HepG2 (cell line): ENCODE data around the gene PPFIA3. TPM values are rescaled to one million over a fixed set of nuclear protein-coding genes. Genes with fewer than 3 reads are reported as not detected.

ENCODE experiments used
- ATF5 ChIP-seq: sonication (generic); formaldehyde crosslinking; IDR thresholded peaks from 2 replicates; pipeline ENCODE4 v1.4.0; 2020; ENCODE audit warnings: mild to moderate bottlenecking, low read depth, missing genetic modification reagents
- CBFB ChIP-seq: sonication (generic); formaldehyde crosslinking; IDR thresholded peaks from 2 replicates; pipeline ENCODE4 v1.4.0; 2020; ENCODE audit warnings: missing genetic modification reagents
- FOXK1 ChIP-seq: sonication (generic); formaldehyde crosslinking; IDR thresholded peaks from 2 replicates; pipeline ENCODE4 v1.4.0; 2020; ENCODE audit warnings: low read depth, missing genetic modification reagents, borderline replicate concordance
- HNRNPK ChIP-seq: fragments of 200-400 bp; formaldehyde crosslinking; IDR thresholded peaks from 2 replicates; pipeline ENCODE4 v1.6.1; 2018; ENCODE audit warnings: low read length, low read depth, moderate library complexity, mild to moderate bottlenecking; ENCODE audit not compliant: poor library complexity, severe bottlenecking
- KDM2A ChIP-seq: sonication (generic); formaldehyde crosslinking; IDR thresholded peaks from 2 replicates; pipeline ENCODE4 v1.4.0; 2020; ENCODE audit warnings: low read depth, missing genetic modification reagents, borderline replicate concordance
- KIAA2018 ChIP-seq: sonication (generic); formaldehyde crosslinking; IDR thresholded peaks from 2 replicates; pipeline ENCODE4 v1.5.0; 2020; ENCODE audit warnings: mild to moderate bottlenecking, missing genetic modification reagents, borderline replicate concordance
- NBN ChIP-seq: fragments of 450-650 bp; conservative IDR thresholded peaks from 2 replicates; pipeline ENCODE4 v1.6.1; 2017
- NFATC3 ChIP-seq: sonication (generic); formaldehyde crosslinking; IDR thresholded peaks from 2 replicates; pipeline ENCODE4 v1.5.1; 2020; ENCODE audit warnings: mild to moderate bottlenecking, missing genetic modification reagents
- PBX2 ChIP-seq: IDR thresholded peaks from 2 replicates; pipeline ENCODE4 v1.6.1; 2016; ENCODE audit warnings: control low read depth
- SRY ChIP-seq: sonication (generic); formaldehyde crosslinking; IDR thresholded peaks from 2 replicates; pipeline ENCODE4 v1.8.0; 2022; ENCODE audit warnings: mild to moderate bottlenecking, missing genetic modification reagents
- STAT5B ChIP-seq: sonication (generic); formaldehyde crosslinking; IDR thresholded peaks from 2 replicates; pipeline ENCODE4 v1.4.0; 2020; ENCODE audit warnings: missing genetic modification reagents
- TCF7 ChIP-seq: sonication (generic); IDR thresholded peaks from 2 replicates; pipeline ENCODE4 v1.6.1; 2016; ENCODE audit warnings: antibody characterized with exemption, low read depth
- ZNF230 ChIP-seq: sonication (generic); formaldehyde crosslinking; IDR thresholded peaks from 2 replicates; pipeline ENCODE4 v1.4.0; 2020; ENCODE audit warnings: mild to moderate bottlenecking, missing genetic modification reagents
- ZNF264 ChIP-seq: sonication (generic); formaldehyde crosslinking; IDR thresholded peaks from 2 replicates; pipeline ENCODE4 v1.4.0; 2020; ENCODE audit warnings: missing genetic modification reagents
- ZNF274 ChIP-seq: sonication (generic); formaldehyde crosslinking; IDR thresholded peaks from 2 replicates; pipeline ENCODE4 v1.5.1; 2020; ENCODE audit warnings: mild to moderate bottlenecking, missing genetic modification reagents
- ZNF841 ChIP-seq: sonication (generic); formaldehyde crosslinking; IDR thresholded peaks from 2 replicates; pipeline ENCODE4 v1.8.1; 2023; ENCODE audit warnings: missing genetic modification reagents, borderline replicate concordance
- ZSCAN9 ChIP-seq: IDR thresholded peaks from 2 replicates; pipeline ENCODE4 v1.6.1; 2016; ENCODE audit warnings: borderline replicate concordance
- polyA plus RNA-seq, 8 experiments: library from polyadenylated mRNA; depleted of rRNA in 3 of 8; stranded (reverse) in 7 of 8; unstranded in 1 of 8; fragments of >200 nt; fragmentation: Illumina TruSeq in 4 of 8; extraction: Trizol in 4 of 8; gene quantifications; 2 replicates each; pipeline versions ENCODE4 v1.2.1 to v1.2.3, GENCODE V29; 2011 to 2016; ENCODE audit warnings: low read depth in 4 of 8, missing spikeins in 1 of 8, mixed read lengths in 1 of 8; ENCODE audit not compliant: insufficient read depth in 1 of 8
- total RNA-seq, 5 experiments: library from RNA; depleted of rRNA; stranded (reverse); fragments of >200 nt; fragmentation: Illumina TruSeq; extraction: Trizol; gene quantifications; 2 replicates each; pipeline ENCODE4 v1.2.3, GENCODE V29; 2016; ENCODE audit warnings: low read depth in 1 of 5
- TF ChIP-seq, protein P1 (sequence below): IDR thresholded peaks from 2 replicates; pipeline ENCODE4 v1.6.1; 2016; ENCODE audit warnings: missing biosample characterization, missing genetic modification reagents, low read depth

The PPFIA3 gene
- total and polyA plus RNA-seq, 2 of the 13 experiments (the other 11 are each of a cell fraction or from before 2014, with no cell fraction given), result 6.7 to 8.6 TPM

DNA sequence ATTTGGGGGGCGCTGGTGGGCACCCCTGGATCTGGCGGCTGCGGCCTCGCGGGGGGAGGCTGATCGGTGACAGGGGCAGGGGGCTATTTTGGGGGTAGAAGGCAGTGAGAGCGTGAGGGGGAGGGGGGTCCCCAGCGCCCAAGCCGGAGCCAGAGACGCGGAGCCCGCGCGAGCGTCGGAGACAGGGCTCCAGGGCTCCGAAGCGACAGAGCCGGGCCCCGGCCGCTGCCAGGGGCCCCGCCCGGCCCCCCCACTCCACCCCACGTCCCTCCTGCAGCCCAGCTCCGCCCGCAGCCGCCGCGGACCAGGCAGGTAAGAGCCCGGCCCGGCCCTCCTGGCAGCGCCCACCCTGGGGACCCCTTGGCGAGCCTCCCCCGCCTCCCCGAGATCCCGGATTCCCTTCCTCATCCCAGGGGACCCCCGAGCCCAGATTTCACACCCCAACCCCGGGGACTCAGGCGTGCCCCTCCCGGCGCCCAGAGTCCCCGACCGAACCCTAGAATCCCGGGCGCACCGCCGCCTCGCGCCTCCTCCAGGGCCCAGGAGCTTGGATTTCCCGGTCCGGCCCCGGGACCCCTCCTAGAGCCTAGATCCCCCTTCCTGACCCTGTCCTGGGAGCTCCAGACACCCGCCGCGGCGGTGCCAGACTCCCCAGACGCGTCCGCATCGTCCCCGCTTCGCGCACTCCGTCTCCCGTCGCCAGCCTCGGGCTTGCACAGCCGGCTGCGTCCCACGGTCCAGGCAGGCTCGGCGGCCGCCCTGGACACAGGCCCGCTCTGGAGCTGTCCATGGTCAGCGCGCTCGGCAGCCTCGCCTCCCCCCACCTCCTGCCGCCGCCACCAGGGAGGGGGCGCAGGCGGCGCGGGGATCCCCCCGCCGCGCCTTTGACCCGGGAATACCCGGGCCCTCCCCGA lies at the start of gene PPFIA3 (continued):
- TF ChIP-seq FOXK1 (CRISPR knock-in tag) (no peak), ZSCAN9 (CRISPR knock-in tag) (0 out of 2 replicates have a peak, but pooled peaks have one; percentile 67), TCF7 (no peak), ZNF274 (CRISPR knock-in tag) (0 out of 2 replicates have a peak, but pooled peaks have one; percentile 26), NBN (no peak), HNRNPK (peak; percentile 6), KDM2A (CRISPR knock-in tag) (peak; percentile 71; the same call in 1 of the 2 replicates), CBFB (CRISPR knock-in tag) (0 out of 2 replicates have a peak, but pooled peaks have one; percentile 25), NFATC3 (no peak), STAT5B (peak; percentile 73; the same call in 1 of the 2 replicates), ZNF841 (no peak), ATF5 (CRISPR knock-in tag) (no peak), KIAA2018 (CRISPR knock-in tag) (no peak), ZNF264 (CRISPR knock-in tag) (0 out of 2 replicates have a peak, but pooled peaks have one; percentile 32), SRY (CRISPR knock-in tag) (0 out of 2 replicates have a peak, but pooled peaks have one; percentile 65), PBX2 (CRISPR knock-in tag) (no peak), ZNF230 (CRISPR knock-in tag) (no peak)
- TF ChIP-seq, protein P1, sequence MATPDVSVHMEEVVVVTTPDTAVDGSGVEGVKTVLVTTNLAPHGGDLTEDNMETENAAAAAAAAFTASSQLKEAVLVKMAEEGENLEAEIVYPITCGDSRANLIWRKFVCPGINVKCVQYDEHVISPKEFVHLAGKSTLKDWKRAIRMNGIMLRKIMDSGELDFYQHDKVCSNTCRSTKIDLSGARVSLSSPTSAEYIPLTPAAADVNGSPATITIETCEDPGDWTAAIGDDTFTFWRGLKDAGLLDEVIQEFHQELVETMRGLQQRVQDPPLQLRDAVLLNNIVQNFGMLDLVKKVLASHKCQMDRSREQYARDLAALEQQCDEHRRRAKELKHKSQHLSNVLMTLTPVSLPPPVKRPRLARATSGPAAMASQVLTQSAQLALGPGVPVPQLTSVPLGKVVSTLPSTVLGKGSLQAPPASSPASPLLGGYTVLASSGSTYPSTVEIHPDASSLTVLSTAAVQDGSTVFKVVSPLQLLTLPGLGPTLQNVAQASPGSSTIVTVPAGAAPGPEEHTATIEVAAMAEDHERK (CRISPR knock-in tag), result no peak
